Midbrain (tissue), 1 donor: ENCODE results near the gene GRIK3.

Experiments
- DNase-seq: peaks from one replicate; lab custom pipeline; 2025; lab: John Stamatoyannopoulos, UW

GRIK3 gene

DNA sequence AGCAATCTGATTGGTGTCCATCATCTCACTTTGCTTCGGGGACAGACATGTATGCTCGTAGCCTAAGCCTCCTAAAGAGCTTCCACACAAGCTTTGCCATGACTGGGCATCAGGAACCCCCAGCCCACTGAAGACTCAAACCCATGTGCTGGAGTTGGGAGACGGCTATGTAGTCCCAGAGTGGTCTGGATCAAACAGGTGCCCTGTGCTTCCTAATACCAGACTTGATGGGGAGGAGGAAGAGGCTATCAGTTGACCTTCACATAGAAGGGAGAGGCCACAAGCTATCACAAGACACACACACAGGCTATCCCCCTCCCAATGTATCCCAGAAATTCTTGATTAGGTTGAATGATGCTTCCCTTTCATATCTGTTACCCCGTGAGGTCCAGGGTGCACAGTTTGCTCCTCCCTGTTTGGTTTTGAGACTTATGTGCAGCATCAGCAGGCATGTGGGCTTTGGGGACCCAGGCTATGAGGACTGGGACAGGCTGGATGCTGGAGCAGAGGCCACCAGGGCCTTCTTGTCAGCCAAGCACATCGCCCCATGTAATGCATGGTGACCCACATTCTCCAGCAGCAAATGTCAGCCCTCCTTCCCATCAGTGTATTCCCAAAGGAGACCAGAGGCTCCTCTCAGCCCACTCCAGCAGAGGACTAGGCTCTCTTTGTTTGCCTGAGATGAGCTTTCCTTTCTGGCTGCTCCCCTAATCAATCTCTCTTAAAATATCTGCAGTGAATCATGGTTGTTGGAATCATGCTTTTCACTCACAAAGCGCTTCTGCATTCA lies 159.8 kb downstream of the GRIK3 start:
- DNase-seq, result no peak

DNA sequence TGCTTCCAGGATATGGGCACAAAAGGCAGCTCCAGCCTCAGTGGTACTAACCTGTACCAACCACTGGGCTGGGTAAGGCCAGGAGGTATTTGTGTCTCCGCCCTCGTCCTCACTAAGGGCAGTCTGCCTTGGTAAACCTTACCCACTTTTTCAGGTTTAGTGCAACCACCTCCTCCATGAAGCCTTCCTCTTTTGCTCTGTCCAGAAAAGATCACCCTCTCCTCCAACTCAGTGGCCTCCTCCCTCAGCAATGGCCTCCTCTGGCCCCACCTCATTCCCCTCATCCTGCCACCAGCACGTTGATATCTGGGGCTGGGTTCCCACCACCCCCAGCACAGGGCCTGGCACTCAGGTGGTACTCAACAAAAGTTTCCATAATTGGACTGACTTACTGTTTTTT lies 161.5 kb downstream of the GRIK3 start:
- DNase-seq, result no peak

DNA sequence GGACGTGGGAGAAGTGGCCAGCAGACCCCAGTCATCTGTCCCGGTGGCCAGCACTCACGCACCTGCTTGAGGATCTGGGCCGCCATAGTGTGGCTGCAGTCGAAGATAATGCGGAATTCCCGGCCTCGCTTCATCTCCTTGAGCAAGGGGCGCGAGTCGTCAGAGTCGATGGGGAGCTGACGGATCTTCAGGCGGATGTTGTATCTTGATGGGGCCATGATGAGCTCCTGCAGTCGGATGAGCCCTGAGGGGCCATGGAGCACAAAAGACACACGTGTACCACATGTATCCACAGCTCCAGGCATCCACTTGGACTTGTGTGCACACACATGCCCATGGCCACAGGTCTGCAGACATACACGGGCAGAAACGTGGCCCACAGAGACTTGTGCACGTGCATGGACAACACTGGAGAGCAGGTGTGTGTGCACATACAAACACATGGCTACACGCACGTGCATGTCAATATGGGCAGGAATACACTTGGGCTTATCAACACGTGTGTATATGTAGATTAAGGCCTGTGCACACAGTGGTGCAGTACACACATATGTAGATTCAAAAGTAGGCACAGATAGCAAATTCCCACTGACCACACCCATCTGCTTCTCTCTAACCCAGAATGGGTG lies 162.1 kb downstream of the GRIK3 start:
- DNase-seq, result no peak

DNA sequence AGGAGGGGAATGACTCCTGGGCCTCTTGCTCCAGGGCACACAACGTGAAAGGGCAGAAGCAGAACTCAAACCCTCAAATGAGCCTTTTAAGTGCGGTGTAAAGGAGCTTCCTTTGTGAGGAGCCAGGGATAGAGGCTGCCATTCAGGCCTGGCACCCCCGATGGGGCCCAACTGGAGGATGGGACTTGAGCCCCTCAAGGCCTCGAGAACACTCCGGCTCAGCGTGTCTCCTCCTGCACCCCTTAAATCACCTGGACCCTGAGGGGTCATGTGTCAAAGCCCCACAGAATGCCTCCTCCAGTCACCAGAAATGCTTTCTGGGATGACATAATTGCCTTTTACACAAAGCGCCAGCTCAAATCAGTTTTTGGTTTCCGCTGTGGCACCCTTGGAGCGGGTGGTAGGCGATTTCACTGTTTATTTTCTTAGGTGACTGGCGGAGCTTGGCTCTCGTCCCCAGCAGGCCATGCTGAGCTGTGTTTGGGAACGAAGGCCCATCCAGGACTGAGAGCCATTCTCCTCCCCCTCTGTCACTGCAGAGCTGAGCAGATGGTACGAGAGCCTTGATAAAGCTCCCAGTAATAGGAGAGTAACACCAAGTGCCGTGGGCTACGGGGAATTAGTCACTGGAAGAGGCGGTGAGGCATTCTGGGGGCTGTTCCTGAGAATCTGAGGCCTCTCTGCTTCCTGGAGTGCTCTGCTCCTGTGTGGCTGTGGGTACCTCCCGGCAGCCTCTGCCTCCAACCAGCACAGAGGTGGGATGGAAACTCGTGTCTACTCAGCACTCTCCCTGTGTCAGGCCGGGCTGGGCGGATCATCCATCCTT lies 163.0 kb downstream of the GRIK3 start:
- no peak for DNase-seq

DNA sequence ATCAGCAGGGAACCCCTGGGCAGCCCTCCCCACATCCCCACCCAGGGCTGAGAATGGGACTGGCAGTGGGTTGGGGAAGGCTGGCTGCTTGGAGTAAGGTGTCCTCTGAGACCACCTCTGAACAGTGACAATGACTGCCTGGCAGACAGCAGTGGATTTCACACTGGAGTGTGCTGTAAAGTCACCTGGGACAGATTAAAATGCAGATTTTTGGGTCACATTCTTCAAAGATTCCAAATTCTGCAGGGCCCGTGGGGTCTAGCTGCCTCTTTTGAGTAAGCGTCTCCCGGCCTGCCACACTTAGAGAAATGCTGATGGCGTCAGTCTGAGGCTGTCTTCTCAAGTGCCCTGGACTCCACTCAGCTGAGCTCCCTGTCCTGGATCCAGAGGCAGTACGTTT lies 164.5 kb downstream of the GRIK3 start:
- DNase-seq, result no peak

DNA sequence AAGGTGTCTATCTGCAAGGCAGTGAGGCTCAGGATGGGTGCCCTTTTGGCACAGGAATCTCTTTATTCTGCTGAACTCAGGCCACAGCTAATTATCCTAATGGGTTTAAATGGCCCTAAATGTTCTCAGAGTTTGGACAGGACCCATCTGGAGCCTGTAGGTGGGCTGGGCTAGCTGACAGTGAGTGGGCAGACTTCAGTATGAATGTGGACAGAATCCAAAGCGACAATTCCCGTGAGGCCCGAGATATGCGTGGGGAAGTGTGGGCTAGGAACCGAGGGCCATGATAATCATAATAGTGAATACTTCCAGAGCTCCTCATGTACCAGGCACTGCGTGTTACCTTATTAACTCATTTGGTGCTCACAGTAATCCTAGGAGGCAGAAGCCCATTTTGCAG lies 165.3 kb downstream of the GRIK3 start:
- DNase-seq, result no peak

DNA sequence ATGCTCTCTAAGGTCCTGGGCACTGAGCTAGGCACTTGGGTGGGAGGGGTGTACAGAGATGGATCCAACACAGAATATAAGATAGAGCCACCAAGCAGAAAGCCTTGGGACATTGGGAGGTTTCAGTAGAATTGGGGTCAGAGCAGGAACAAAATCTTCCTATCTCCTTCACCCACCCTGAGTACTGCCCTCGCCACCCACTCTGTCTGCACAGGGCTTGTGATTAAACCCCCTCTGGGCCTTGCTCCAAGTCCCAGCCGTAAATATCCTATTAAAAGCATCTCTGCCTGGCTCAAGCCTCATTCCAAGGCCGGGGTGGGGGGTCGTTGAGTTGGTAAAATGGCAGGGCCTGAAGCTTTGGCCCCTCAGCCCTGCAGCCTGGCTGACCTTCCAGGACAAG lies 166.7 kb downstream of the GRIK3 start:
- no peak for DNase-seq

DNA sequence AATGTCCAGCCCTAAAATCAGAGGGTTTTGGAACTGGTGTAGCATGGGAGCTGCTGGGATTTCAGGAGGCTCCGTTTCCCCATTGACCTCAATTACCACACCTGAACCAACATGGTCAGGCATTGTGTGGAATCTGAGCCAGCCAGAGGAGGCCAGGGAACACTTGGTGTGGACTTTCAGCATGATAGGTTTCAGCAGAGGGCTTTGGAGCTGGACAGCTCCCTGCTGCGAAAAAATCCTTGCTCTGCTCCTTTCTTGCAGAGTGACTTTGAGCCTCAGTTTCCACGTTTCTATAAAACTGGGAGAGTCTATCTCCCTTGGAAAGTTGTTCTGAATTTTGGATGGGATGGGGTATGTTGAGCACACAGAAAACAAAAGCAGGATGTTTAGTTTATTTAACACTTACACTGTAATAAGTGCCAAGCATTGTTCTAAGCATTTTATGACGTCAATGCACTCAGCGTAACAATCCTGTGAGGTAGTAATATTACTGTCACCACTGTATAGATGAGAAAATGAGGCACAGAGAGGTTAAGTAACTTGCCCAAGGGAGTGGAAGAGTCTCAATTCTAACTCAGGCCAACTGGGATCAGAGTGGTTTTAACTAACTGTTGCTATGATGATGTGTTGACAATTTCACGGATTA lies 168.0 kb downstream of the GRIK3 start:
- DNase-seq, result no peak

DNA sequence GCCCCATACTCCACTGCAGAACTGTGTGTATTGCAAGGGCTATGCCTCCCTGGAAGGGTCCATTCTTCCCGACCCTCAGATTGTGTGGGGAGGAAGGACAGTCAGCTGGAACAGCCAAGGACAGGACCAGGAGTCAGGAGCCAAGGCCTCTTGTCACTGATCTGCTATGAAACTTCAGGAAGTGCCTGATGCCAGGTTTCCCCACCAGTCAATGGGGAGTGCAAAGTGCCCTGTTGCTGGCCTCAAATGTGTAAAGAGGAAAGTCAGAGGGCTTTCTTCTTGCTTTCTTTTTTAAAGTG lies 168.8 kb downstream of the GRIK3 start:
- DNase-seq, result no peak

DNA sequence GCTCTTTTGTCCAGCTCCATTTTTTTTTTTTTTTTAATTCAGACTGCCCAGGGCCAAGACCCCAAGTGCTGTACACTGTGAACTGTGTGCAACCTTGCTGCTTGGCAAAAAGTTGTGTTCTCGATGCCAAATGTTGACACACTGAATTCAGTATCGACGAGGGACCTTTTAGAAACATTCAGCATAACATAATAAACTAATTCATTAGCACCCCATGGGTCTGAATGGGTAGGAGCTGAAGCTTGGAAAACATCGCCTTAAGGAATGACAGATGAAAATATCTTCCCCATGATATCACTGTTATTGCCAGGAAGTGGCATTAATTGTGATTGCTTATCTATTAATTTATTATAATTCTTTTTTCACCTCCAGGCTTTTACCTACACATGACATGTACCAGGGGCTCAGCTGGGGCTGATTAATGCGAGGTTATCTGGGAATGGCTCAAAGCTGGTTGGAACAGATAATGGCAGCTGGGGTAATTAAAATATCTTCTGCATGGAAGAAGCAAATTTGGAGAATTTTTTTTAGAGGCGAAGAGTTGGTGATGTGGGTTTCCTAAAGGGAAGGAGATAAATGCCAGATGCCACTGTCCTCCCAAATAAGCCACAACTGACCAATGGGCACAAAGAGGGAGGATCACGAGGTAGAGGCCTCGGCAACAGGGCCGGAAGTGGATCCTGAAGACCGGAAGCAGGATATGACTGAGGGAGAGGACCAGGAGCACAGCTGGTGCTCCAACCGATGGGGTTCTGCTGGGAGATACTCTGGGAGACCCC lies 169.3 kb downstream of the GRIK3 start:
- DNase-seq, result no peak

DNA sequence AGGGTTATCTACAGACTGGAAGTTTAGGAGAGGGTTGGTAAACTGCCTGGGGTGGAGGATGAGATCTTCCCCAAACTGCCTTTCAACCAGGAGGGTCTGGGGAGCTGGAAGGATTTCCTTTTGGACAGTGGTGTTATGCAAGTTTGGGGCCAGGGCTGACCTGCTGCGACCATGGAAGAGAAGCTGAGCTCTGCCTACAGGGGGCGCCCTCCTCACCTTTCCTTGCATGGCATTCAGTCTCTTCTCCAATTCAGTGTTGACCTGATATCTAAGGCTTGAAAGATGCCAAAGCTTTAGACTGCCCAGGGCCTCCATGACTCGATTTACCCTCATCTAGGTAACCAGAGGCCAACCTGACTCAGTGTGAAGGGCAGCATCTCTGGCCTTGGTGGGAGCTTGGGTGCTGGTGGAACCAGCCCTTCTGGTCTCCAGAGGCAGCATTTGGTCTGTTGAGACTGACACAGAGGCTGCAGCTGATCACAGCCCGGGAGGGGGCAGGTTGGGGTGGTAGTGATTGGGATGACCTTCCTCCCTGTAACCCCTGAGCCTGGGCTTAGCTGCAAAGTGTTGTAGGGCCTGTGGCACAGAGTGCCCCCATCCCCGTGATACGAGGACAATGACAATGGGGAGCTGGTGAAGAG lies 170.0 kb downstream of the GRIK3 start:
- DNase-seq, result no peak

DNA sequence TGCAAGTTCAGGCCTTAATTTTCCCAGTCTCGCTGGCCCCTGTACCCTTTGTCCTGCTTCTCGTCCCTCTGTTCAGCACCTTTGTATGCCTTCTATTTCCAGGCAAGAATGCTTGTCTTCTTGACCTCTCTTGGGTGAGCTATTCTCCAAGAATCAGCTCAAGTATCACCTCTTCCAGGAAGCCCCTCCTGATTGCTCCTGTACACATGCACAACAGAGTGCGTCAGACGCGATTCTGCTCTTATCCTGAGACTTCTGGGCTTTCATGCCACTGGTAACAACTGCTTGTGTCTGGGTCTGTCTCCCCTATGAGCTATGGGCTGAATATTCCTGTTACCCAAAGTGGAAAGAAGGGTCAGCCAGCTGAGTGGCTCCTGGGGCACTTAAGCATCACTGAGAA lies 170.8 kb downstream of the GRIK3 start:
- DNase-seq, result no peak

DNA sequence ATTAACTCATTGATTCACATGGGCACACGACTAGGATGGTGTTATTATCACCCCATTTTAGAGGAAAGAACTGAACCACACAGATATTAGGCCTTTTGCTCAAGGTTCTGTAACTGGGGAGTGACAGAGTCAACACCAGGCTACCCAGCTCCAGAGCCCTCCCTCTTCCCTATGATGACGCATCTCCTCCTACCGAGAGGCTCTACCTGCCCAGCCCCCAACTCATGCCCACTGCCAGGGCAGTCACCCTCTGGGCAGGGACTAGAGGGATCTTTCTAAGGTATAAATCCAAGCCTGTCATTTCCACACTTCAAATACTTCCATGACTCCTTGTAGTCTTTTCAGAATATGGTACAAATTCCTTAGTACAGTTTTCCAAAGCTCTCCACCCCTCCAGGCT lies 171.3 kb downstream of the GRIK3 start:
- no peak for DNase-seq

DNA sequence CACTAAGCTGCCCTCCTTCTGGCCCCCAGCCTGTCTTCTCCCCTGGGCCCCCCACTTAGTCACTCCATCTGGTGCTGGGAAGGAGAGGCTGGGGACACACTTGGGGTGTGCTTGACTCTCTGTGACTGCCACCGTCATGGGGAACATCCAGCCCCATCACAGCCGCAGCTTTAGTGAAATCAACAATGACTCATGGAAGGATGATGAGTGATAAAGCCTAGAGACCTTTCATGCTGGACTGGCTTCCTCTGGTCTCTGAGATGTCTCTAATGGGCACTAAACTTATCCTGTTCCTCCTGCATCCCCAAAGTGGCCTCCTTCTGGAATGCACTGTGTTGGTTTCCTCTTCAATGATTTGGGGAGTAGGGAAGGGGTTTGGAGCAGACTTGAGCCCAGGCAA lies 172.9 kb downstream of the GRIK3 start:
- no peak for DNase-seq

DNA sequence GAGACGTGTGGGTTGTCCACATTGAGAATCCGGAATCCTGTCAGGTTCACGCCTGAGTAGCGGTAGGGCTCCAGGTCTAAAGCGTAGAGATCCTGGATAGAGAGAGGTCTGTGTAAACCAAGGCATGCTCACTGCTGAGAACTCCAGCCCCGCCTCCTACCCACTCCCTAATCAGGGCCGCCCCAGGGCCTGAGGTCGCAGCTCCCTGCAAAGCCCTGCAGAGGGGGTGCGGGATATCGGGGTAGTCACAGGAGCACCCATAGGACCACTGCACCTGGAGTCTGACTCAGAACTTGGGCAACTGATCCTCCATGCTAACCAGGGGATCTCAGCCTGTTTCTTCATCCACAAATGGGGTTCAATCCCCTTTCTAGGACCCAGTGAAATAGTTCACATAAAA lies 174.4 kb downstream of the GRIK3 start:
- DNase-seq, result no peak

DNA sequence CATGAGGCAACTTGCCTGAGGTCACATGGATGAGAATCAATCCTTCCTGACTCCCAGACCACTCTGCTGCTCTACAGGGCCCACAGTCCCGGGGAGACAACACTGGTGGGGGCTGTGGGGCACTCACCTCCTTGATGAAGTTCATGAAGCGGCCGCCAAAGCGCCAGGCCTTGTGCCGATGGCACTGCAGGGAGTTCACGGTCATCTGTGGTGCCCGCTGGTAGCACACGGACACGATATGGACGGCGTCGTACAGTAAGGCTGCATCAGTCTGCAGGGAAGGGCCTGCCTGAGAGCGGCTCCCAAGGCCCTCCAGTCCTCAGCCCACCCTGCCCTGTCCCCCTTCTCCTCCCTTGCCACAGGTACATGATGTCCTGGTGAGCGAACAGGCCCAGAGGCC lies 175.3 kb downstream of the GRIK3 start:
- DNase-seq, result no peak

DNA sequence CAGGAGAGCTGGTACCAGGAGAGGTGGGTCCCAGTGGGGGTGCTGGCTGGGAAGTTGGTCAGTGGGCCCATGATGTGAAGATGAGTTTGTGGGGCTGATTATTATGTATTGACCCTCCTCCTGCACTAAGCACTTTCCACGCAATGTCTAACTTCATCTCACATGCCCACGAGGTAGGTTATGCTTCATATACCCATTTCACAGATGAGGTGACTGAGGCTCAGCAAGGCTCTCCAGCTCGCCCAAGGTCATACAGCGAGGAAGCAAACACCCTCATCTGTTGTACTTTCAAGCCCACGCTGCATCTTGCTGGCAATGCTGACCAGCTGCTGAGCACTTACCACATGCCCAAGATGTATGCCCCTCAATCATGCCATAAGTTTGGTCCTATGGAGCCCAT lies 175.8 kb downstream of the GRIK3 start:
- no peak for DNase-seq

DNA sequence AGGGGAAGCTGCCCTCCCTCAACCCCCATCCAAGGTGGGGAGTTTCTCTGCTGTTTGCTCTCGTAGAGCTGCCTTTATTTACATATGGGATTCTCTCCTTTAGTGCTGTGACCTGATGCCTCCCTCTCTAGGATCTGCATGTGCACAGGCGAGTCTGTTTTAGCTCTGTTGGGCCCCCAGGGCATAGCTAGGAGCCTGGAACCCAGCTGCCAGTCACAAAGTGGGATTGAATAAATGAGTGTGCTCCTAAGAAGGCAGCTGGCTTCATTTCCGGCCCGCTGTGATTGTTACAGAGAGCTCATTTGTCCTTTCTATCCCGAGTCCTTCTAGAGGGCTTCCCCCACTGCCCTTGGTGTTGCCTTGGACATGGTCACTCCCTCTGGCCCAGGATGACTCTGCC lies 176.6 kb downstream of the GRIK3 start:
- no peak for DNase-seq

DNA sequence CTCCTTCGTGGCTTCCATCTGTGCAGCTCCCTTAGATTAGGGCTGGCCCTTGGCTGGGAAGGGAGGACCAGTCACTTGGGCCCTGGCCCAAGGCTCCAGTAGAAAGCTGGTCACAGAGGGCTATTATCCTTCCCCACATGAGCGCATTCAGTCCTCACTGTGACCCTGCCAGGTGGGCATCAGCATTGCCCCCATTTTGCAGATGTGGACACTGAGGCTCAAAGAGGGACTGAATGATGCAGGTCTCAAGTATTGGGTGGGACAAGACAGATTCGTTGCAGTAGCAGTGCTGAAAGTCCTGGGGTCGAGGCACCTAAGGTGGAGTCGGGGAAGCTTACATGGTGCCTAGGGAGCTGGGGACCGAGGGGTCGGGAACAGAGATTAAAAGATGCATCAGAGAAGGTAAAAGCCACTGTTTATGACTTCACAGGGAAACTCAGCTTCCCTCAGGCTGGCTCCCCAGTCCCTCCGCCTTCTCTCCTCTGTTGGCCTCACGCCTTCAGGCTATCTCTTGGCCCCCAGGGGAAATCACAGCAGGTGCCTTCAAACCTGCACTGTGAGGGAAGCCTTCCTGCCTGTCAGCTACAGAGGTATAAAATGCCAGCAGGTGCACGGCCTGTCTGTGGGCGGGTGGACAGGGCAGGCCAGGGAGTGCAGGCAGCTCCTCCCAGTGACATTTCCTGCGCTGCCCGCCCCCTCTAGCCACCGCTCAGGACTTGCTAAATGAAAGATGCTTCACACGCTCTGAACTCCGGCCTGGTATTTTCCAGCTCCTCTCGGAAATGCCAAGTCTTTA lies 178.4 kb downstream of the GRIK3 start:
- no peak for DNase-seq

DNA sequence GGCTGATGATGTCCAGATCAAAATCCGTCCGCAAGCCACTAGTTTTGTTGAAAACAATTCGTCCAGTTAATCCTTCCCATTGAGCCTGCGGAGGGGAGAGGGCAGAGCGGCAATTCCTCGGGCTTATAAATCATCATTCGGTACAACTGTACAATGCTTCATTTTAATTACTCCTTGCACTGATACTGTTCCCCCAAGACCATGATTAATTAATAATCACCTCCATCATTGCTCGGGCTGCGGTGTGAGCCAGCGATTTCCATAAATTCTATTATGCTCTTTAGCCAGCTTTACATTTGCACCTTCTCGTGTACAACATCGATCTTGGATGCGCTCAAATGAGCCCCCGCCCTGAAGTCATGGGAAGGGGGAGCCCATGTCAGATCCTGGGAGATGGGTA lies 180.7 kb downstream of the GRIK3 start:
- DNase-seq, result no peak

DNA sequence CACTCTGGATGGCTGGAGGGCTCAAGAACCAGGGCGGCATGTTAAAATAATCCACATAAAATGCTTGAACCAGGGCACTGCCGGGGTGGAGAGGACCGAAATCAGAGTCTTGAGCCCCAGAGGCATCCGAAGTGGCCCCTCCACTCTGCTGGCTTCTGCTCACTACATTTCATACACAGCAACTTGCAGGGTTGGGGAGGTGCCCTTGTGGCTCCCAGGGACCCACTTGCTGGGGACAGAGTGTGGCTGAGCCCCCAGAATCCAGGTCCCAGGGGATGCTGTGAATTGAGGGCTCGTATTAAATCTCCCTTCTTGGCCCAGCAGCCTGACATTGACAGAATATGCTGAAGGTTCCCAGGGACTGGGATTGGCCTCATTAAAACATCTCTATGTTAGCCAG lies 181.7 kb downstream of the GRIK3 start:
- no peak for DNase-seq
